Progenitor cell of endocrine pancreas (in vitro differentiated cells): ENCODE data around the gene OAS3. TPM values are rescaled to one million over a fixed set of nuclear protein-coding genes. Genes with fewer than 3 reads are reported as not detected.
A peak's percentile ranks its signal among the peaks of the same experiment; 100 is the strongest.

ENCODE experiments used
- DNase-seq: peaks from one replicate; pipeline ENCODE4 v3.0.0; 2021; ENCODE audit warnings: low spot score; ENCODE audit not compliant: unreplicated experiment
- H3K27ac Mint-ChIP-seq: 2 replicates; pipeline ENCODE4 v1.8.0; 2021; ENCODE audit warnings: mild to moderate bottlenecking, moderate library complexity, mixed read lengths
- H3K27me3 Mint-ChIP-seq: 2 replicates; pipeline ENCODE4 v1.8.0; 2021; ENCODE audit warnings: mixed read lengths
- H3K36me3 Mint-ChIP-seq: 2 replicates; pipeline ENCODE4 v1.8.0; 2022; ENCODE audit warnings: mixed read lengths; ENCODE audit not compliant: insufficient read depth
- H3K4me1 Mint-ChIP-seq: 2 replicates; pipeline ENCODE4 v1.8.0; 2021; ENCODE audit warnings: low read depth, mixed read lengths
- H3K4me3 Mint-ChIP-seq: 2 replicates; pipeline ENCODE4 v1.8.0; 2021; ENCODE audit warnings: low read depth, mild to moderate bottlenecking, moderate library complexity, mixed read lengths
- H3K9me3 Mint-ChIP-seq: 2 replicates; pipeline ENCODE4 v1.8.0; 2021; ENCODE audit warnings: low read depth, mixed read lengths
- CTCF ChIP-seq: fragments of 200-600 bp; sonication (generic); IDR thresholded peaks from one replicate; pipeline ENCODE4 v1.5.0; 2021; ENCODE audit warnings: antibody characterized with exemption, mild to moderate bottlenecking; ENCODE audit not compliant: unreplicated experiment
- total RNA-seq: library from RNA; stranded (reverse); gene quantifications from 2 replicates; pipeline ENCODE4 v1.2.1, GENCODE V29; 2021

The OAS3 gene
- total RNA-seq, 1 donor from 2014 or later: 1.1 TPM

GRCh38 chr12:112936264-112936663, 2.0 kb upstream of the OAS3 start:
- H3K27me3 Mint-ChIP-seq: peaks cover 48% of the 10 kb centered on the region
- H3K27ac Mint-ChIP-seq: no peak overlapping the region
- peaks cover 3% of the 10 kb centered on the region for H3K9me3 Mint-ChIP-seq
- DNase-seq: no peak
- no peak for TF ChIP-seq CTCF
- peaks cover 7% of the 10 kb centered on the region for H3K4me1 Mint-ChIP-seq
- no peak overlapping the region for H3K4me3 Mint-ChIP-seq
- no peaks in the 10 kb centered on the region for H3K36me3 Mint-ChIP-seq

- no peak for TF ChIP-seq CTCF
- H3K36me3 Mint-ChIP-seq: no peaks in the 10 kb centered on the region
Observed at GRCh38 chr12:112936927-112937326, 1.3 kb upstream of the OAS3 start.

GRCh38 chr12:112938751-112939150, 477 bp downstream of the OAS3 start:
- Mint-ChIP-seq H3K9me3 (peaks cover 3% of the 10 kb centered on the region), H3K4me1 (peaks cover 4% of the 10 kb centered on the region), H3K27ac (no peak overlapping the region), H3K27me3 (peaks cover 45% of the 10 kb centered on the region), H3K4me3 (peak overlapping the region; percentile 68), H3K36me3 (no peaks in the 10 kb centered on the region)
- no peak for DNase-seq
- TF ChIP-seq CTCF: no peak

More at GRCh38 chr12:112936927-112937326, 1.3 kb upstream of the OAS3 start:
- no peak overlapping the region for H3K4me3 Mint-ChIP-seq
- no peak overlapping the region for H3K27ac Mint-ChIP-seq
- peaks cover 7% of the 10 kb centered on the region for H3K4me1 Mint-ChIP-seq
- peaks cover 48% of the 10 kb centered on the region for H3K27me3 Mint-ChIP-seq
- no peak for DNase-seq
- peaks cover 3% of the 10 kb centered on the region for H3K9me3 Mint-ChIP-seq

- Mint-ChIP-seq H3K4me1 (peaks cover 4% of the 10 kb centered on the region), H3K27ac (no peak overlapping the region), H3K9me3 (peaks cover 3% of the 10 kb centered on the region), H3K36me3 (no peaks in the 10 kb centered on the region), H3K4me3 (no peak overlapping the region), H3K27me3 (peaks cover 48% of the 10 kb centered on the region)
- TF ChIP-seq CTCF: no peak
- no peak for DNase-seq
Observed at GRCh38 chr12:112939761-112940381, 1.6 kb downstream of the OAS3 start.

- Mint-ChIP-seq H3K27me3 (peaks cover 38% of the 10 kb centered on the region), H3K4me3 (no peak overlapping the region), H3K4me1 (peaks cover 4% of the 10 kb centered on the region), H3K9me3 (no peaks in the 10 kb centered on the region), H3K27ac (no peak overlapping the region), H3K36me3 (no peaks in the 10 kb centered on the region)
- DNase-seq: no peak
- no peak for TF ChIP-seq CTCF
Observed at GRCh38 chr12:112941528-112942335, 3.5 kb downstream of the OAS3 start.
